Medulla oblongata (tissue), 1 donor: Measurements from ENCODE around the gene GRID2.

Experiments
- DNase-seq: peaks from one replicate; pipeline ENCODE4 v3.0.0-alpha.2; 2015; ENCODE audit errors: extremely low spot score

The GRID2 gene

GRCh38 chr4:92953462-92953861 is 649.7 kb downstream of the GRID2 start:
- DNase-seq = no peak

GRCh38 chr4:92961881-92962280 is 658.1 kb downstream of the GRID2 start:
- DNase-seq = no peak

GRCh38 chr4:92962831-92963230 is 659.1 kb downstream of the GRID2 start:
- no peak for DNase-seq

GRCh38 chr4:92968556-92968955 is 664.8 kb downstream of the GRID2 start:
- DNase-seq = no peak

- DNase-seq = no peak
Observed at GRCh38 chr4:92968996-92969395, 665.2 kb downstream of the GRID2 start.

GRCh38 chr4:92969650-92970379 is 666.0 kb downstream of the GRID2 start:
- no peak for DNase-seq

GRCh38 chr4:92970996-92971395 is 667.2 kb downstream of the GRID2 start:
- no peak for DNase-seq

GRCh38 chr4:92988301-92988700 is 684.5 kb downstream of the GRID2 start:
- no peak for DNase-seq

GRCh38 chr4:92992758-92993157 is 689.0 kb downstream of the GRID2 start:
- DNase-seq = no peak

GRCh38 chr4:92994727-92995126 is 691.0 kb downstream of the GRID2 start:
- DNase-seq = no peak

- DNase-seq = no peak
Observed at GRCh38 chr4:92996533-92996932, 692.8 kb downstream of the GRID2 start.

- DNase-seq = no peak
Observed at GRCh38 chr4:93000910-93001309, 697.1 kb downstream of the GRID2 start.

- no peak for DNase-seq
Observed at GRCh38 chr4:93002240-93002639, 698.5 kb downstream of the GRID2 start.

- DNase-seq = no peak
Observed at GRCh38 chr4:93016350-93016749, 712.6 kb downstream of the GRID2 start.

- no peak for DNase-seq
Observed at GRCh38 chr4:93018243-93018642, 714.5 kb downstream of the GRID2 start.

GRCh38 chr4:93018806-93019205 is 715.0 kb downstream of the GRID2 start:
- DNase-seq = no peak

- DNase-seq = no peak
Observed at GRCh38 chr4:93029769-93030168, 726.0 kb downstream of the GRID2 start.

GRCh38 chr4:93030670-93031069 is 726.9 kb downstream of the GRID2 start:
- no peak for DNase-seq

- no peak for DNase-seq
Observed at GRCh38 chr4:93031431-93032098, 727.8 kb downstream of the GRID2 start.

GRCh38 chr4:93042746-93043145 is 739.0 kb downstream of the GRID2 start:
- no peak for DNase-seq

- no peak for DNase-seq
Observed at GRCh38 chr4:93053140-93053539, 749.4 kb downstream of the GRID2 start.

GRCh38 chr4:93061826-93062225 is 758.1 kb downstream of the GRID2 start:
- no peak for DNase-seq

- DNase-seq = no peak
Observed at GRCh38 chr4:93063325-93063724, 759.6 kb downstream of the GRID2 start.

- no peak for DNase-seq
Observed at GRCh38 chr4:93065790-93066189, 762.0 kb downstream of the GRID2 start.
